D721Med (cell line): ENCODE data around the gene ZFPL1.

Experiments used
- DNase-seq: peaks from one replicate; pipeline ENCODE4 v3.0.0; 2011; ENCODE audit warnings: low spot score; ENCODE audit not compliant: insufficient read length
- FAIRE-seq: peaks from 2 replicates; lab custom pipeline; 2011; peaks lifted over from hg19 to GRCh38; lab: Jason Lieb, UNC
- CTCF ChIP-seq: IDR thresholded peaks from 2 replicates; pipeline ENCODE4 v1.5.1; 2012; ENCODE audit warnings: mild to moderate bottlenecking, control low read depth; ENCODE audit not compliant: insufficient read depth; ENCODE audit errors: missing control alignments

ZFPL1 gene

GRCh38 chr11:65119670-65119995 lies 35.6 kb downstream of the ZFPL1 start:
- TF ChIP-seq CTCF: no peak
- DNase-seq (no peak), FAIRE-seq (no peak)

- TF ChIP-seq CTCF: no peak
- FAIRE-seq: no peak
- no peak for DNase-seq
Observed at GRCh38 chr11:65120831-65121230, 36.8 kb downstream of the ZFPL1 start.

- FAIRE-seq (no peak), DNase-seq (no peak)
- TF ChIP-seq CTCF: no peak
Observed at GRCh38 chr11:65121447-65121864, 37.4 kb downstream of the ZFPL1 start.

- TF ChIP-seq CTCF: no peak
- DNase-seq (peak; percentile 89), FAIRE-seq (no peak)
Observed at GRCh38 chr11:65121865-65122696, 38.1 kb downstream of the ZFPL1 start, which contains the start of the genes FAU and MRPL49. TSS of gene FAU (minus strand) at chr11:65122134. CDS start at chr11:65121813, 321 bp downstream. TSS of gene MRPL49 (plus strand) at chr11:65122321. CDS start at chr11:65122347, 26 bp downstream.

GRCh38 chr11:65124480-65125196 lies 40.6 kb downstream of the ZFPL1 start:
- no peak for TF ChIP-seq CTCF
- DNase-seq (no peak), FAIRE-seq (no peak)

GRCh38 chr11:65125197-65126056 lies 41.4 kb downstream of the ZFPL1 start:
- DNase-seq (no peak), FAIRE-seq (no peak)
- TF ChIP-seq CTCF: no peak
